GM19240 (cell line): Measurements from ENCODE around the gene FECH.
"Not testable (repeated sequence)": the region's sequence is repeated elsewhere in the genome, so short reads cannot be mapped to it uniquely, and the experiment has no call there.

Experiments used
- DNase-seq: peaks from one replicate; pipeline ENCODE4 v3.0.0; 2011; ENCODE audit warnings: low spot score; ENCODE audit not compliant: insufficient read length

The FECH gene

GRCh38 chr18:57533006-57533867 is 53.3 kb downstream of the FECH start:
- no peak for DNase-seq

- DNase-seq = no peak
Observed at GRCh38 chr18:57529151-57529550, 57.4 kb downstream of the FECH start.

GRCh38 chr18:57527556-57528229 is 58.8 kb downstream of the FECH start:
- no peak for DNase-seq

GRCh38 chr18:57523171-57523956 is 63.1 kb downstream of the FECH start:
- DNase-seq = no peak

- not testable (repeated sequence) for DNase-seq
Observed at GRCh38 chr18:57522348-57522747, 64.2 kb downstream of the FECH start.

- DNase-seq = no peak
Observed at GRCh38 chr18:57519668-57520424, 66.7 kb downstream of the FECH start.

GRCh38 chr18:57518533-57518932 is 68.0 kb downstream of the FECH start:
- no peak for DNase-seq

GRCh38 chr18:57516056-57516455 is 70.4 kb downstream of the FECH start:
- DNase-seq = no peak

GRCh38 chr18:57505231-57505630 is 81.3 kb downstream of the FECH start:
- no peak for DNase-seq

- DNase-seq = no peak
Observed at GRCh38 chr18:57502624-57503023, 83.9 kb downstream of the FECH start.

- DNase-seq = no peak
Observed at GRCh38 chr18:57498682-57499256, 87.7 kb downstream of the FECH start.
